ENCODE measurements around the gene GJB3. TPM values are rescaled to one million over a fixed set of nuclear protein-coding genes. Genes with fewer than 3 reads are reported as not detected.
"Not testable (repeated sequence)": the region's sequence is repeated elsewhere in the genome, so short reads cannot be mapped to it uniquely, and the experiment has no call there.

GJB3 gene
- total RNA-seq (2021) = 0.96 and 1.1 TPM in 2 replicates
- long read RNA-seq, partial matches to known transcripts = 1 of 7 reads
- long read RNA-seq, other reads (novel, unspliced or antisense) = 0 of 7 reads

GRCh38 chr1:34781071-34781843, at the start of gene GJB3:
GJB3 (plus strand) TSS chr1:34781214; CDS start chr1:34784763, 3,549 bp downstream.
- H4K5ac ChIP-seq (ENCODE audit: insufficient read length, low read depth, low read length) = no peak within 1 kb of the TSS
- no peak within 1 kb of the TSS for H3T11ph ChIP-seq (ENCODE audit: low read length)
- H3K14ac ChIP-seq (ENCODE audit: insufficient read depth, low read length) = no peak within 1 kb of the TSS; the same call in none of the 2 replicates
- H3K4me2 ChIP-seq (ENCODE audit: insufficient read depth, insufficient read length, low read length) = peak within 1 kb of the TSS; percentile 50
- H3K9ac ChIP-seq (ENCODE audit: extremely low read depth, insufficient read length, low read length) = peak within 1 kb of the TSS; percentile 39
- H4K91ac ChIP-seq (ENCODE audit: insufficient read length, low read depth, low read length) = no peak within 1 kb of the TSS
- H3K4me1 ChIP-seq (ENCODE audit: insufficient read depth, low read length) = no peaks in the 10 kb centered on the region
- no peaks in the 10 kb centered on the region for H3K9me3 Mint-ChIP-seq
- no peak within 1 kb of the TSS for H2AK5ac ChIP-seq (ENCODE audit: insufficient read length, low read length)
- H4K8ac ChIP-seq (replicated peaks; ENCODE audit: insufficient read length, low read depth, low read length) = no peak within 1 kb of the TSS
- H3K27ac Mint-ChIP-seq = peak within 1 kb of the TSS in 1 of 3 experiments; percentile 22; a peak in 1 of 7 replicates
- H3K18ac ChIP-seq (ENCODE audit: insufficient read length, low read depth, low read length) = no peak within 1 kb of the TSS
- no peaks in the 10 kb centered on the region for H3K9me3 ChIP-seq (ENCODE audit: control insufficient read depth, low read depth, low read length)
- H2AFZ ChIP-seq (ENCODE audit: low read length) = no peak within 1 kb of the TSS
- peak within 1 kb of the TSS; percentile 62 to 77 for H3K4me3 Mint-ChIP-seq
- H2BK15ac ChIP-seq (ENCODE audit: low read depth, low read length) = no peak within 1 kb of the TSS
- no peak within 1 kb of the TSS for H2BK20ac ChIP-seq (ENCODE audit: low read depth, low read length, poor library complexity, severe bottlenecking)
- no peak within 1 kb of the TSS for H3K27ac ChIP-seq (ENCODE audit: insufficient read length, low read depth, low read length)
- DNase-seq = peak; percentile 71
- no peak within 1 kb of the TSS for H3K56ac ChIP-seq (ENCODE audit: insufficient read length, low read depth, low read length)
- H3K4ac ChIP-seq (ENCODE audit: low read depth, low read length) = no peak within 1 kb of the TSS
- no peak within 1 kb of the TSS for H2BK5ac ChIP-seq (ENCODE audit: insufficient read length, low read length)
- H3K36me3 Mint-ChIP-seq (ENCODE audit: insufficient read depth in 1 of 3, low read depth in 3 of 3) = no peaks in the 10 kb centered on the region
- H2BK120ac ChIP-seq (ENCODE audit: low read depth, low read length, poor library complexity, severe bottlenecking) = no peak within 1 kb of the TSS
- H3K23ac ChIP-seq (ENCODE audit: insufficient read length, low read depth, low read length) = no peak within 1 kb of the TSS
- H3K79me2 ChIP-seq (ENCODE audit: insufficient read depth, low read length) = no peaks in the 10 kb centered on the region
- TF ChIP-seq, protein P1, sequence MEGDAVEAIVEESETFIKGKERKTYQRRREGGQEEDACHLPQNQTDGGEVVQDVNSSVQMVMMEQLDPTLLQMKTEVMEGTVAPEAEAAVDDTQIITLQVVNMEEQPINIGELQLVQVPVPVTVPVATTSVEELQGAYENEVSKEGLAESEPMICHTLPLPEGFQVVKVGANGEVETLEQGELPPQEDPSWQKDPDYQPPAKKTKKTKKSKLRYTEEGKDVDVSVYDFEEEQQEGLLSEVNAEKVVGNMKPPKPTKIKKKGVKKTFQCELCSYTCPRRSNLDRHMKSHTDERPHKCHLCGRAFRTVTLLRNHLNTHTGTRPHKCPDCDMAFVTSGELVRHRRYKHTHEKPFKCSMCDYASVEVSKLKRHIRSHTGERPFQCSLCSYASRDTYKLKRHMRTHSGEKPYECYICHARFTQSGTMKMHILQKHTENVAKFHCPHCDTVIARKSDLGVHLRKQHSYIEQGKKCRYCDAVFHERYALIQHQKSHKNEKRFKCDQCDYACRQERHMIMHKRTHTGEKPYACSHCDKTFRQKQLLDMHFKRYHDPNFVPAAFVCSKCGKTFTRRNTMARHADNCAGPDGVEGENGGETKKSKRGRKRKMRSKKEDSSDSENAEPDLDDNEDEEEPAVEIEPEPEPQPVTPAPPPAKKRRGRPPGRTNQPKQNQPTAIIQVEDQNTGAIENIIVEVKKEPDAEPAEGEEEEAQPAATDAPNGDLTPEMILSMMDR (conservative IDR thresholded peaks at IDR 0.05) = no peak
- no peaks in the 10 kb centered on the region for H4K20me1 ChIP-seq (ENCODE audit: control insufficient read depth, insufficient read depth, insufficient read length)
- H3K23me2 ChIP-seq (ENCODE audit: insufficient read length, low read depth, low read length, poor library complexity, severe bottlenecking) = peaks cover 13% of the 10 kb centered on the region
- WGBS (ENCODE audit: extremely low coverage, insufficient read length, low lambda C conversion rate) = no CpG with 5 or more reads among the region's 62 CpGs
- H3K4me1 Mint-ChIP-seq = peaks cover 7 to 9% of the 10 kb centered on the region in 2 experiments
- H3K79me1 ChIP-seq (ENCODE audit: insufficient read depth, low read depth, low read length, poor library complexity, severe bottlenecking) = no peaks in the 10 kb centered on the region
- peaks cover 44% of the 10 kb centered on the region for H3K27me3 Mint-ChIP-seq (ENCODE audit: low read depth)
- H3K27me3 ChIP-seq (ENCODE audit: insufficient read depth, low read length) = peaks cover 4% of the 10 kb centered on the region; the same call in 1 of the 2 replicates
- H2BK12ac ChIP-seq (ENCODE audit: insufficient read length, low read depth, low read length) = no peak within 1 kb of the TSS

GRCh38 chr1:34732831-34733230, 48.2 kb upstream of the GJB3 start:
- H3K4me2 ChIP-seq (ENCODE audit: insufficient read depth, insufficient read length, low read length); H4K5ac ChIP-seq (ENCODE audit: insufficient read length, low read depth, low read length); DNase-seq; H3K27ac ChIP-seq (ENCODE audit: insufficient read length, low read depth, low read length); H3K4me3 Mint-ChIP-seq; H4K8ac ChIP-seq (replicated peaks; ENCODE audit: insufficient read length, low read depth, low read length); H2BK5ac ChIP-seq (ENCODE audit: insufficient read length, low read length); H3K4me1 Mint-ChIP-seq; H2BK20ac ChIP-seq (ENCODE audit: low read depth, low read length, poor library complexity, severe bottlenecking); H3K9me3 Mint-ChIP-seq; H2BK120ac ChIP-seq (ENCODE audit: low read depth, low read length, poor library complexity, severe bottlenecking); H2AK5ac ChIP-seq (ENCODE audit: insufficient read length, low read length); H3K9me3 ChIP-seq (ENCODE audit: control insufficient read depth, low read depth, low read length); H3K9ac ChIP-seq (ENCODE audit: extremely low read depth, insufficient read length, low read length); H3K27me3 ChIP-seq (ENCODE audit: insufficient read depth, low read length); H3K56ac ChIP-seq (ENCODE audit: insufficient read length, low read depth, low read length); H4K91ac ChIP-seq (ENCODE audit: insufficient read length, low read depth, low read length); H2BK15ac ChIP-seq (ENCODE audit: low read depth, low read length); H3K14ac ChIP-seq (ENCODE audit: insufficient read depth, low read length); H3K79me2 ChIP-seq (ENCODE audit: insufficient read depth, low read length); H3K79me1 ChIP-seq (ENCODE audit: insufficient read depth, low read depth, low read length, poor library complexity, severe bottlenecking); H3K36me3 Mint-ChIP-seq (ENCODE audit: insufficient read depth in 1 of 3, low read depth in 3 of 3); H4K20me1 ChIP-seq (ENCODE audit: control insufficient read depth, insufficient read depth, insufficient read length); H3K18ac ChIP-seq (ENCODE audit: insufficient read length, low read depth, low read length); H2BK12ac ChIP-seq (ENCODE audit: insufficient read length, low read depth, low read length); H3K23ac ChIP-seq (ENCODE audit: insufficient read length, low read depth, low read length); H3T11ph ChIP-seq (ENCODE audit: low read length); H2AFZ ChIP-seq (ENCODE audit: low read length); H3K4me1 ChIP-seq (ENCODE audit: insufficient read depth, low read length); H3K4ac ChIP-seq (ENCODE audit: low read depth, low read length); H3K23me2 ChIP-seq (ENCODE audit: insufficient read length, low read depth, low read length, poor library complexity, severe bottlenecking): not testable (repeated sequence)
- H3K27ac Mint-ChIP-seq = peak overlapping the region in 1 of 3 experiments; percentile 2; a peak in 1 of 7 replicates
- no CpG with 5 or more reads among the region's 7 CpGs for WGBS (ENCODE audit: extremely low coverage, insufficient read length, low lambda C conversion rate)
- H3K27me3 Mint-ChIP-seq (ENCODE audit: low read depth) = peaks cover 16% of the 10 kb centered on the region
